Motor neuron (in vitro differentiated cells): ENCODE measurements around the gene NELFA. TPM values are rescaled to one million over a fixed set of nuclear protein-coding genes. Genes with fewer than 3 reads are reported as not detected.
A peak's percentile ranks its signal among the peaks of the same experiment; 100 is the strongest.

Experiments
- ATAC-seq, 8 experiments: fragments of 200-7000 bp; cut with Tn5 transposase; replicated peaks in 6 of 8; 2 replicates each; pipeline ENCODE4 v1.8.0; 2021; ENCODE audit warnings: mild to moderate bottlenecking in 8 of 8, moderate library complexity in 8 of 8
- H3K27ac ChIP-seq, 2 donors: fragments of 250-450 bp; sonication (Bioruptor Pico); 2 replicates each; pipeline ENCODE4 v1.9.0; 2021; ENCODE audit warnings: antibody characterized with exemption in 2 of 2, mild to moderate bottlenecking in 2 of 2, moderate library complexity in 1 of 2
- H3K4me1 ChIP-seq, 2 donors: fragments of 250-450 bp; sonication (Bioruptor Pico); replicated peaks in 1 of 2; 2 replicates each; pipeline ENCODE4 v1.6.1; 2021; ENCODE audit warnings: antibody characterized with exemption in 2 of 2, mild to moderate bottlenecking in 2 of 2, moderate library complexity in 1 of 2
- H3K4me3 ChIP-seq, 5 donors: fragments of 250-450 bp; sonication (Bioruptor Pico); 2 replicates each; pipeline ENCODE4 v1.9.0; 2021; ENCODE audit warnings: antibody characterized with exemption in 5 of 5, mild to moderate bottlenecking in 5 of 5, moderate library complexity in 4 of 5
- WGBS, 10 experiments: fragments of 450-650 bp; shearing (Covaris generic); methylation state at CpG; one replicate each; pipeline ENCODE4 v1.0.0; 2022; 5-methylcytosine and 5-hydroxymethylcytosine counted together
- in situ Hi-C, 9 experiments: fragments of 400-800 bp; cut with MboI; loops; one replicate each; pipeline ENCODE4 v1.15.0; 2021; ENCODE audit warnings: low sequenced_read_pairs in 9 of 9, low pct_unique_long_range_greater_than_20kb in 2 of 9; ENCODE audit not compliant: unreplicated experiment in 9 of 9
- total RNA-seq, 8 experiments: library from RNA; unstranded; fragments of 300-600 nt; gene quantifications; 2 replicates each; pipeline versions ENCODE4 v1.2.3 to v1.2.4, GENCODE V29; 2022

The NELFA gene
- total RNA-seq, 8 experiments from 2014 or later, result 16.9 to 34.9 (median 27.9) TPM

- H3K27ac ChIP-seq, result no peak overlapping the region
- H3K4me1 ChIP-seq, result no peaks in the 10 kb centered on the region
- ATAC-seq, result no peak
- in situ Hi-C loops, result no loop called here
- WGBS, 10 experiments, result 82 to 100% (median 95%) methylated on average over 3 to 8 of the region's 8 CpGs
- H3K4me3 ChIP-seq, result no peak overlapping the region
These were observed 70.7 kb downstream of the NELFA start for GRCh38 chr4:1938027-1938426.

- in situ Hi-C loops, result no loop called here
- no peaks in the 10 kb centered on the region for H3K4me1 ChIP-seq
- no peak overlapping the region for H3K4me3 ChIP-seq
- WGBS, 10 experiments, result 100% methylated on average over 1 of the region's 3 CpGs; no CpG with 5 or more reads in 7 of the 10 experiments
- H3K27ac ChIP-seq, result no peak overlapping the region
- ATAC-seq, result no peak
These were observed 71.2 kb downstream of the NELFA start for GRCh38 chr4:1937550-1937949.

- ATAC-seq, result peak in 1 of 8 experiments; percentile 86
- in situ Hi-C loops, result no loop called here
- H3K27ac ChIP-seq, result no peak overlapping the region
- no peaks in the 10 kb centered on the region for H3K4me1 ChIP-seq
- WGBS, 10 experiments, result 67 to 100% (median 86%) methylated on average over 1 to 3 of the region's 3 CpGs
- no peak overlapping the region for H3K4me3 ChIP-seq
These were observed 75.1 kb downstream of the NELFA start for GRCh38 chr4:1933700-1934099.

GRCh38 chr4:1932736-1933135 is 76.0 kb downstream of the NELFA start:
- no peaks in the 10 kb centered on the region for H3K4me1 ChIP-seq
- no peak overlapping the region for H3K27ac ChIP-seq
- no peak overlapping the region for H3K4me3 ChIP-seq
- in situ Hi-C loops, result no loop called here
- ATAC-seq, result no peak
- 100% methylated on average over 1 to 5 of the region's 13 CpGs; no CpG with 5 or more reads in 5 of the 10 experiments for WGBS, 10 experiments

Other genes with a start within 250 kb of the NELFA start
- gene FGFR3, start 215.7 kb downstream of the NELFA start, total RNA-seq, result 10 to 100 TPM in 4 of 8 experiments, 1 to 10 TPM in 3, under 1 TPM in 1; 0.76 to 39.4 (median 10.8) TPM
- 10 to 100 TPM; 19.8 to 74.0 (median 30.2) TPM for gene LETM1, start 152.8 kb downstream of the NELFA start, total RNA-seq
- 100 to 1,000 TPM in 1 of 8 experiments, 10 to 100 TPM in 6, 1 to 10 TPM in 1; 2.9 to 118 (median 63.8) TPM for gene NSD2, start 137.6 kb downstream of the NELFA start, total RNA-seq
- 10 to 100 TPM in 4 of 8 experiments, 1 to 10 TPM in 4; 2.0 to 17.1 (median 9.0) TPM for gene NAT8L, start 50.4 kb upstream of the NELFA start, total RNA-seq
- gene HAUS3, start 233.1 kb upstream of the NELFA start, total RNA-seq, result 10 to 100 TPM in 4 of 8 experiments, 1 to 10 TPM in 4; 6.0 to 18.5 (median 10.2) TPM
- 1 to 10 TPM in 7 of 8 experiments, under 1 TPM in 1; 0.81 to 5.3 (median 2.7) TPM for gene POLN, start 233.1 kb upstream of the NELFA start, total RNA-seq